Smooth muscle cell of bladder (primary cell): Measurements from ENCODE around the gene CHID1. TPM values are rescaled to one million over a fixed set of nuclear protein-coding genes. Genes with fewer than 3 reads are reported as not detected.

Source experiments
- total RNA-seq: library from RNA; depleted of rRNA; stranded (reverse); fragments of >200 nt; gene quantifications from 2 replicates; pipeline ENCODE4 v1.2.3, GENCODE V29; 2014

The CHID1 gene
- total RNA-seq = 40.4 and 56.2 TPM in 2 replicates

DNA sequence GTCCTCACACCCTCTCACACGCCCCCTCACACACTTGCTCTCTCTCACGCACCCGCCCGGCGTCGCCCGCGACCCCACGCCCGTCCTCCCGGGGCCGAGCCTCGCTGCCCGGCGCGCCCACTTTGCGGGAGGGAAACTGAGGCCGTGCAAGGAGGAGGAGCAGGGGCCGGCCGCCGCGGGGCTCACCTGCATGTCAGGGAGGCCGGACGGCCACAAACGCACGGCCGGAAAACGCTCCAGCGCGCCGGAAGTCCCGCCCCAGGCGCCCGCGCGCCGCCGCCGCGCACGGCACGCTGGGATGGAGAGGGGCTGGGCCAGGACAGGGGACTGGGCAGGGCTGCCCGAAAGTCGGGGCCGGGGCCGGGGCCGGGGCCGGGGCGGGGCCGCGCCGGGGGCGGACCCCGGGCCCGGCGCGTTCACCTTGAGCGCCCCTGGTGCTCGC, at the start of gene CHID1:
CHID1 (minus strand) TSS at position 222 of the 442 bp plus-strand sequence. CDS start 5,994 bp downstream, outside the sequence.

DNA sequence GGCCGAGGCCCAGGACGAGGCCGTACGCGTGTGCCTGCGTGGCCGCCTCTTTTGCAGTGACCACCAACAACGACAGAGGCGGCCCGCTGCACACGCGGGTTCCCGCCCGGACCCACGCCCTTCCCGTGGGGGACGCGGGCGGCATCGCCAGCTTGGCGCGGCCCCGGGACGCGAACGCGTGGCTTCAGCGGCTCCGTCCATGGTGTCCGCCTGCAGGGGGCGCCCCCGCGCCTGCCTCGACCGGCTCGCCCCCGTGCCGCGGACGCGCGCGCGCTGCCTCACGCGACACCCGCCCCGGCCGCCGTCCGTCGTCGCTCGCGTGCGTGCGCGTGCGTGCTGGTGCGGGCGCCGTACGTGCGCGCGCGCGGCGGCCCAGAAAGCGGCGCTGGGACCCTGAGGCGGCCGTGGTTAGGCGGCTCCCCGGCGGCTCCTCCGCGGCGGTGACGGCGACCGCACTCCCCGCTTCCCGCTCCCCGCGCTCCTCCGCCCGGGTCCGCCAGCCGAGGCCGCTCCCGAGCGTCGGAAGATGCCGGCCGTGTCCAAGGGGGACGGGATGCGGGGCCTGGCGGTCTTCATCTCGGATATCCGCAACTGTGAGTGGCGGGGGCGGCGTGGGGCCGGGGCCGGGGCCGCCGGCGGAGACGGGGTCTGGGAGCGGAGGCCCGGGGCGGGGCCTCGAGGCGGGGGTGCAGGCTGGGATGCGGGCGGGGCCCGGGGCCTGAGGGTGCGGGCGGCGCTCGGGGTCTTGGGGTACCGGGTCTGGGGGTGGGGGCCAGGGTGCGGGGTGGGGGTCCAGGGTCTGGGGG, 15.1 kb upstream of the CHID1 start, which contains the start of gene AP2A2:
AP2A2 (plus strand) TSS at position 375 of the 806 bp plus-strand sequence; CDS start at position 527, 152 bp downstream.

DNA sequence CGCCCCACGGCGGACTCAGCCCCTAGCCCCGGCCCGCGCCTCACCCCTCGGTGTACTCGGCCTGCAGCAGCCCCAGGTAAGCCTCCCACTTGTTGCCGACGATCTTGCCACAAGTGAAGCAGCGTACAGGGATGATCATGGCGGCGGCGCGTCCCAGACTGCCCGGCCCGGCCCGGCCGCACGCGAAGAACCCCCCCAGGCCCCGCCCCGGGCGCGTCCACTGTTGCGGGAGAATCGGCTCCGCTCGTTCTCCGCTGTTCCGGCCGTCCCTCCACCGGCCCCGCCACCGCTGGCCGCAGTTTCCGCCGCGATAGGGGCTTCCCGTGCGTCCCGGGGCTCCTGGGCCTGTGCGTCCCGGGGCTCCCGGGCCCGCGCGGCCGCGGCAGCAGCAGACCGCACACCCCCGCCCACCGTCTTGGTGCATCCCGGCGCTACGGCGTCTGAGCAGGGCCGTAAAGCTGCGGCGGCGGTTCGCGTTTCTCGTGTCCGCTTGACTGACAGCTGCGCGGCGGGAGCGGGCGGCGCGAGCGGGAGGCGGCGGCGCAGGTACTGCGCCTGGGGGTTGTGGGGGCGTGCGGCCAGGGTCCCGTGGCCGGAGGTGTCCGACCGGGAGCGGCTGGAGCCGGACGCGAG, 68.1 kb downstream of the CHID1 start, which contains the start of the genes POLR2L and TSPAN4:
POLR2L (minus strand) TSS at position 160 of the 633 bp plus-strand sequence; CDS start at position 139, 21 bp downstream.
TSPAN4 (plus strand) TSS at position 483 of the 633 bp plus-strand sequence. CDS start 7,453 bp downstream, outside the sequence.

DNA sequence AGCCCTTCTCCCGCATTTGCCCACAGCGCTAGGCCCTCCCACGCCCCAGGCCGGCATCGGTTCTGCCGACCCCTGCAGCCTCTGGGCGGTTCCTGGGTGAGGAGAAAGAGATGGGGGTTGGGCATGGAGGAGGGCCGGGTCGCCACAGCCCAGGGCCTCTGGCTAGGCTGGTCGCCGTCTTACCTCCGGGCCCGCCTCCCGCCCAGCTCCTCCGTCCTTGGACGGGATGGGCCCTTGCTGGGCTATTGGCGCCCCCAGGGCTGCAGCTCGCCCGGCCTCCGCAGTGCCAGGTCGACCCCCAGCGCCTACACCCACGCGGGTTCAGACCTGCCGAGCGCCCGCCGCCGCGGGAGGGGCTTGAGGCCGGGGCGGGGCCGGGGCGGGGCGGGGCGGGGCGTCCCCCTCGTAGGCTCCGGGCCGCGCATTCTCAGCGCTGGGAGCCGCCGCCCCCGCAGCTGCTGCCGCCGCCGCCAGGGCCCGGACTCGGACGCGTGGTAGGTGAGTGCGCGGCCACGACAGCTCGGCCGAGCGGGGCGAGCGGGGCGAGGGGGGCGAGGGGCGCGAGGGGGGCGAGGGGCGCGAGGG, 78.0 kb downstream of the CHID1 start, which contains the start of gene CD151:
CD151 (plus strand) TSS at position 424 of the 585 bp plus-strand sequence. CDS start 3,118 bp downstream, outside the sequence.

DNA sequence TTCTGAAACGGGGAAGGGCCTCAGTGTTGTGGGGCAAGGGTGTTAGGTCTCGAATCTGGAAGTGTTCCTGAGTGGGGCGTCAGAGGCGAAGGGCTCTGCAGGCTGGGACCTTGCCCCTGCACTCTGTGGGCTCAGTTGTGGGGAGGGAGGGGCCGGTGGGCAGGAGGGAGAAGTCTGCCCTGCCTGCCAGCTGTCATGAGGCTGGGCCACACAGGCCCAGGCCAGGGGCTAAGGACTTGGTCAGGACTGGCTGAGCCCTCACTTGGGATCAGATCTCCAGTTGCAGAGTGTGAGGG, 82.8 kb downstream of the CHID1 start, which contains the start of gene CRACR2B:
CRACR2B (plus strand) TSS at position 23 of the 296 bp plus-strand sequence. CDS start 689 bp downstream, outside the sequence.

DNA sequence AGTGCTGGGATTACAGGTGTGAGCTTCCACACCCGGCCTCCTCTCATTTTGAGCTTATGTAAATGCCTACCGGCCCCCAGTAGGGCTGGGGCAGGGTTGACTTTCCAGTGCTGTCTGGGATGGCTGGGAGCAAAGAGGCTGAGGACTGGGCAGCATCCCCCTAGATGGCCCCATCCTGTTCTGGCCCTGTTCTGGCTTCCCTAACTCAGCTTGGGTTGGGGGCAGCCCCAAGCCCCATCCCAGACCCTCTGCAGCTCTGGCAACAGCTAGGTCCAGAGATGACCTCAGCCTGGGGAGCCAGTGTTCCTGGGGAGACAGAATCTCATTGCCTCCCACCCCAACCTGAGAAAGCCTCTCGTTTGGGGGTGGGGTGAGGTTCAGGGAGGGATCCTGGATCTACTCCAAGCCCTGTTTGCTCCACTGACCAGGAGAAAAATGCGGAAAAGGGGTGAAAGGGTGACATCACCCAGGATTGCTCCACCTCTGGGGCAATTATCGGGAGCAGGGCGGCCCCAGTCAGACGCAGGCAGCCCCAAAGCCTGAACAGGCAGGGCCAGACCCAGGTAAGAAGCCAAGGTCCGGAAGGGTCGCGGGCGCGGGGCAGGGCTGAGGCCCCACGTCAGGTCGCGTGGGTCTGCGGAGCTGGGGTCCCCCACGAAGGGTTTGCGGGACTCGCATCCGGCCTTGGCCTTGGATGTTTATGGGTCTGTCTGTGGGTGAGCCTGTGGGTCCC, 92.0 kb downstream of the CHID1 start, which contains the start of gene PNPLA2:
PNPLA2 (plus strand) TSS at position 519 of the 733 bp plus-strand sequence. CDS start 805 bp downstream, outside the sequence.

Other genes starting within 250 kb of the CHID1 start
- gene DEAF1, start 215.6 kb downstream of the CHID1 start, total RNA-seq = 21.2 and 31.3 TPM in 2 replicates
- 11.9 and 12.1 TPM in 2 replicates for gene TMEM80, start 215.0 kb downstream of the CHID1 start, total RNA-seq
- 33.9 and 35.4 TPM in 2 replicates for gene EPS8L2, start 204.6 kb downstream of the CHID1 start, total RNA-seq
- 228 and 306 TPM in 2 replicates for gene TALDO1, start 163.3 kb downstream of the CHID1 start, total RNA-seq
- gene GATD1, start 133.3 kb downstream of the CHID1 start, total RNA-seq = 16.4 and 17.9 TPM in 2 replicates
- 0.28 and 0.85 TPM in 2 replicates for gene CEND1, start 120.7 kb downstream of the CHID1 start, total RNA-seq
- 6.5 and 12.3 TPM in 2 replicates for gene SLC25A22, start 112.5 kb downstream of the CHID1 start, total RNA-seq
- 4.4 and 9.2 TPM in 2 replicates for gene PIDD1, start 105.6 kb downstream of the CHID1 start, total RNA-seq
- gene RPLP2, start 100.8 kb downstream of the CHID1 start, total RNA-seq = 394 and 414 TPM in 2 replicates
- 17.2 and 21.4 TPM in 2 replicates for gene PNPLA2, start 91.9 kb downstream of the CHID1 start, total RNA-seq
- gene CRACR2B, start 82.9 kb downstream of the CHID1 start, total RNA-seq = 0.14 and 0.65 TPM in 2 replicates
- gene CD151, start 77.9 kb downstream of the CHID1 start, total RNA-seq = 455 and 613 TPM in 2 replicates
- gene POLR2L, start 68.3 kb downstream of the CHID1 start, total RNA-seq = 239 and 265 TPM in 2 replicates
- gene TSPAN4, start 68.0 kb downstream of the CHID1 start, total RNA-seq = 134 and 155 TPM in 2 replicates
- 16.9 and 20.8 TPM in 2 replicates for gene AP2A2, start 15.1 kb upstream of the CHID1 start, total RNA-seq
- gene MUC6, start 125.9 kb upstream of the CHID1 start, total RNA-seq = not detected in 2 replicates
- gene MUC2, start 164.1 kb upstream of the CHID1 start, total RNA-seq = not detected in 2 replicates
- not detected in 2 replicates for gene MUC5AC, start 247.1 kb upstream of the CHID1 start, total RNA-seq